Testis (tissue), 2 donors: ENCODE measurements around the gene RNF135.
"Not testable (repeated sequence)": the region's sequence is repeated elsewhere in the genome, so short reads cannot be mapped to it uniquely, and the experiment has no call there.

Experiments used
- CTCF ChIP-seq, 3 experiments: fragments of 450-650 bp in 2 of 3; fragments of 200-600 bp in 1 of 3; sonication (generic) in 1 of 3; IDR thresholded peaks; one replicate each; pipeline ENCODE4 v1.5.1; 2016 to 2019; ENCODE audit warnings: antibody characterized with exemption in 3 of 3, mild to moderate bottlenecking in 2 of 3, moderate library complexity in 1 of 3
- POLR2A ChIP-seq: fragments of 450-650 bp; IDR thresholded peaks from one replicate; pipeline ENCODE4 v1.6.1; 2017; ENCODE audit warnings: antibody characterized with exemption, mild to moderate bottlenecking, moderate library complexity

GRCh38 chr17:30967911-30968310 is 2.9 kb upstream of the RNF135 start:
- not testable (repeated sequence) for TF ChIP-seq CTCF (IDR thresholded peaks at IDR 0.05); POLR2A
